Ishikawa (cell line): Measurements from ENCODE around the gene IREB2.

Experiments
- CEBPB ChIP-seq: IDR thresholded peaks from 2 replicates; pipeline ENCODE4 v1.6.1; 2012
- CREB1 ChIP-seq: IDR thresholded peaks from 2 replicates; pipeline ENCODE4 v1.6.1; 2012; ENCODE audit warnings: low read depth
- EGR1 ChIP-seq: IDR thresholded peaks from 2 replicates; pipeline ENCODE4 v1.6.1; 2012
- EP300 ChIP-seq: IDR thresholded peaks from 2 replicates; pipeline ENCODE4 v1.6.1; 2012; ENCODE audit warnings: borderline replicate concordance
- FOXM1 ChIP-seq: IDR thresholded peaks from 2 replicates; pipeline ENCODE4 v1.6.1; 2012; ENCODE audit warnings: low read depth, borderline replicate concordance
- NFIC ChIP-seq: IDR thresholded peaks from 2 replicates; pipeline ENCODE4 v1.6.1; 2012
- RAD21 ChIP-seq: IDR thresholded peaks from 2 replicates; pipeline ENCODE4 v1.6.1; 2012; ENCODE audit warnings: low read depth
- REST ChIP-seq: IDR thresholded peaks from 2 replicates; pipeline ENCODE4 v1.6.1; 2012; ENCODE audit warnings: low read depth, mild to moderate bottlenecking
- TAF1 ChIP-seq: IDR thresholded peaks from 2 replicates; pipeline ENCODE4 v1.6.1; 2012; ENCODE audit warnings: low read depth, mild to moderate bottlenecking
- TCF12 ChIP-seq: IDR thresholded peaks from 2 replicates; pipeline ENCODE4 v1.6.1; 2012; ENCODE audit warnings: low read depth
- TEAD4 ChIP-seq: IDR thresholded peaks from 2 replicates; pipeline ENCODE4 v1.6.1; 2012
- YY1 ChIP-seq: IDR thresholded peaks from 2 replicates; pipeline ENCODE4 v1.6.1; 2012; ENCODE audit warnings: low read depth
- ZBTB7A ChIP-seq: IDR thresholded peaks from 2 replicates; pipeline ENCODE4 v1.6.1; 2012; ENCODE audit warnings: low read depth
- TF ChIP-seq, protein P1 (sequence below): IDR thresholded peaks from 2 replicates; pipeline ENCODE4 v1.6.1; 2012
- TF ChIP-seq, protein P2 (sequence below): IDR thresholded peaks from 2 replicates; pipeline ENCODE4 v1.6.1; 2012

Gene IREB2

GRCh38 chr15:78445875-78446274 is 7.9 kb downstream of the IREB2 start:
- TF ChIP-seq CREB1 (no peak), RAD21 (no peak), FOXM1 (no peak), NFIC (no peak), ZBTB7A (no peak), REST (no peak), YY1 (no peak), TEAD4 (no peak), EP300 (no peak), EGR1 (no peak), TAF1 (no peak), CEBPB (no peak)
- TF ChIP-seq, protein P1, sequence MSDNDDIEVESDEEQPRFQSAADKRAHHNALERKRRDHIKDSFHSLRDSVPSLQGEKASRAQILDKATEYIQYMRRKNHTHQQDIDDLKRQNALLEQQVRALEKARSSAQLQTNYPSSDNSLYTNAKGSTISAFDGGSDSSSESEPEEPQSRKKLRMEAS, result no peak

- TF ChIP-seq, protein P2, sequence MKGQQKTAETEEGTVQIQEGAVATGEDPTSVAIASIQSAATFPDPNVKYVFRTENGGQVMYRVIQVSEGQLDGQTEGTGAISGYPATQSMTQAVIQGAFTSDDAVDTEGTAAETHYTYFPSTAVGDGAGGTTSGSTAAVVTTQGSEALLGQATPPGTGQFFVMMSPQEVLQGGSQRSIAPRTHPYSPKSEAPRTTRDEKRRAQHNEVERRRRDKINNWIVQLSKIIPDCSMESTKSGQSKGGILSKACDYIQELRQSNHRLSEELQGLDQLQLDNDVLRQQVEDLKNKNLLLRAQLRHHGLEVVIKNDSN, result no peak
- TF ChIP-seq ZBTB7A (no peak), EP300 (no peak), FOXM1 (no peak)
Observed at GRCh38 chr15:78446551-78446950, 8.5 kb downstream of the IREB2 start.

GRCh38 chr15:78448441-78449219 is 10.6 kb downstream of the IREB2 start:
- TF ChIP-seq REST, result no peak
- TF ChIP-seq FOXM1, result no peak
- TF ChIP-seq, protein P1, result no peak
- TF ChIP-seq, protein P2, result no peak
- no peak for TF ChIP-seq NFIC
- no peak for TF ChIP-seq TCF12
- TF ChIP-seq RAD21, result no peak
- TF ChIP-seq YY1, result no peak
- TF ChIP-seq EGR1, result no peak
- TF ChIP-seq CREB1, result no peak
- TF ChIP-seq TAF1, result no peak
- no peak for TF ChIP-seq EP300
- no peak for TF ChIP-seq TEAD4

DNA sequence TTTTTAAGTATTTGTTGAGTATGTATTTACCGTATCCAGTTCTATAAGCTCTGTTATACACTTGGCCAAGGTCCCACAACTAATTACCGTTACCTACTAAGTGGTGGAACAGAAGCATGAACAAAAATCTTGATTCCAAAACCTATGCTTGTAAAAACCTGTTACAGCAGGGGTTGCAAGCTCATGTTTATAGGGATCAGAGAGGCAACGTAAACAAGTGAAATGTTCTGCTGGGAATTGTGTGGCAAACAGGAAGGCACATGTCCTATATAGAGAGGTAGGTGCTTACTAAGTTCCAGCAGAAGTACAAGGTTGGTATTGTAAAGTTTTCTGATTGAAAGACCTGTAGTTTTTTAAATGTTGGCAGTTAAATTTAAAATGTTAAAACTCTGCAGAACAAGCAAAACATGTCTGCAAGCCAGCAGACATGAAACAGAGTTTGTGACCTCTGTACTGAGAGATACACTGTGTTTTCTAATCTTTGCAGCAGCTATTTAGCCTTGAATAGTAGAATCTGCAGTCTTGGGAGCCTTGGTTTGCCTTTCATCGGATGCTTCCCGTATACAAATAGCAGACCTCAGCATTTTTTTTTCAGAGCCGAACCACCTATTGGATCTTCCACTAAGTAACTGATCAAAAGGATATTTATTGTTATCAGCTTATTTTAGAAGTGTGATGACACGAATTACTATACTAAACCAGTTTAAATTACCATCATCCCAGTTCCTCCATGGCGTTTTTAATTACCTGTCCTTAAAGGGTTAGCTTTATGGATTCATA is 11.4 kb downstream of the IREB2 start:
- TF ChIP-seq REST (no peak), TCF12 (no peak), ZBTB7A (no peak), RAD21 (no peak), NFIC (no peak), YY1 (no peak), FOXM1 (no peak), CREB1 (no peak), EGR1 (no peak), CEBPB (no peak), EP300 (no peak)
- TF ChIP-seq, protein P1, result no peak
- TF ChIP-seq, protein P2, result no peak
